NCI-H82 treated with DMSO at 0.1 percent for 48 hours (cell line): Measurements from ENCODE around the gene GZMM.

ENCODE experiments used
- DNase-seq: peaks from one replicate; lab custom pipeline; 2025; ENCODE audit not compliant: unreplicated experiment; lab: John Stamatoyannopoulos, UW

The GZMM gene

GRCh38 chr19:543910-544608, at the start of gene GZMM:
Gene GZMM, plus strand, starts transcription at chr19:544053. Its CDS starts 19 bp downstream, at chr19:544072.
- DNase-seq: no peak

DNA sequence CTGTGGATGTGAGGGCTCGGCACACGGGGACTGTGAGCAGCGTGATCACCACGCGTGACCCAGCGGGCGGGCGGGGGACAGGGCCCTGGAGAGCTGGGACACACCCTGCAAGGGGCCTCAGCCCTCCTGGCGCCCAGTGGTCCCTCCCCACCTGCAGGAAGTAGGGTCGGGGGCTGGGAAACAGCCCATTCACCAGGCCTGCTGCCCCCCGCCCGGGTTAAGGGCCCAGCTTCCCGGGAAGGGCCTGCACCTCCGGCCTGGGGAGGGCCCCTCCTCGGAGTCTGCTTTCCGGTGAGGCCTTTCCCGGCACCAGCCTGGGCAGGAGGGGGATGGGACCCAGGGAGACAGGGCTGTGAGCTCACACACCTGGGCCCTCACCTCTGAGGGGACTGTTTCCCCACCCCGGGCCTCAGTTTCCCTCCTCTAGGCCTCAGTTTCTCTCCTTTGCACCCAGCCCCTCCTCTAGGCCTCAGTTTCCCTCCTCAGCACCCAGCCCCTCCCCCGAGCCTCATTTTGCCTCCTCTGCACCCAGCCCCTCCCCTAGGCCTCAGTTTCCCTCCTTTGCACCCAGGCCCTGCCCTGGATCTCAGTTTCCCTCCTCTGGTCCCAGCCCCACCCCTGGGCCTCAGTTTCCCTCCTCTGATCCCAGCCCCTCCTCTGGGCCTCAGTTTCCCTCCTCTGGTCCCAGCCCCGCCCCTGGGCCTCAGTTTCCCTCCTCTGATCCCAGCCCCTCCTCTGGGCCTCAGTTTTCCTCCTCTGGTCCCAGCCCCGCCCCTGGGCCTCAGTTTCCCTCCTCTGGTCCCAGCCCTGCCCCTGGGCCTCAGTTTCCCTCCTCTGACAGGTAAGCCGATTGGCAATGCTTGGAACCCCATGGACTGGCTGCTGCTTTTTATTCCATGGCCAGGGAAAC, 49.4 kb upstream of the GZMM start:
- no peak for DNase-seq

DNA sequence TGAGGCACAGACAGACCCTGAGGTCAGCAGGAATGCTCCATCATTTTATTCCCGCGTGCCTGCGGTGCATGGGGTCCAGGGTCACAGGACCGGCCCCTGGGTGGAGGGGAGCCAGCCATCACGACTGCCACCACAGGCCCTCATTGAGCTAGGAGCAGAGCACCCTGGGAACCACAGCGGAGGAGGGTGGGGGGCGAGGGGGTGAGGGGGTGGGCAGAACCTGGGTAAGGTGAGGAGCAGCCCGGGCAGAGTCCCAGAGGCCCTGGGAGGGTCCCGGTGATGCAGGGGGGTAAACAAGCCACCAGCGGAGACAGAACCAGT, 48.8 kb upstream of the GZMM start:
- DNase-seq: no peak

- DNase-seq: no peak
Measured at GRCh38 chr19:495402-496111, 48.3 kb upstream of the GZMM start.

GRCh38 chr19:496112-496665, 47.7 kb upstream of the GZMM start, which contains the start of gene MADCAM1:
Gene MADCAM1, plus strand, starts transcription at chr19:496486. Its CDS starts 14 bp downstream, at chr19:496500.
- DNase-seq: no peak

- no peak for DNase-seq
Measured at GRCh38 chr19:496986-497385, 46.9 kb upstream of the GZMM start.

- DNase-seq: no peak
Measured at GRCh38 chr19:497491-497868, 46.4 kb upstream of the GZMM start.

DNA sequence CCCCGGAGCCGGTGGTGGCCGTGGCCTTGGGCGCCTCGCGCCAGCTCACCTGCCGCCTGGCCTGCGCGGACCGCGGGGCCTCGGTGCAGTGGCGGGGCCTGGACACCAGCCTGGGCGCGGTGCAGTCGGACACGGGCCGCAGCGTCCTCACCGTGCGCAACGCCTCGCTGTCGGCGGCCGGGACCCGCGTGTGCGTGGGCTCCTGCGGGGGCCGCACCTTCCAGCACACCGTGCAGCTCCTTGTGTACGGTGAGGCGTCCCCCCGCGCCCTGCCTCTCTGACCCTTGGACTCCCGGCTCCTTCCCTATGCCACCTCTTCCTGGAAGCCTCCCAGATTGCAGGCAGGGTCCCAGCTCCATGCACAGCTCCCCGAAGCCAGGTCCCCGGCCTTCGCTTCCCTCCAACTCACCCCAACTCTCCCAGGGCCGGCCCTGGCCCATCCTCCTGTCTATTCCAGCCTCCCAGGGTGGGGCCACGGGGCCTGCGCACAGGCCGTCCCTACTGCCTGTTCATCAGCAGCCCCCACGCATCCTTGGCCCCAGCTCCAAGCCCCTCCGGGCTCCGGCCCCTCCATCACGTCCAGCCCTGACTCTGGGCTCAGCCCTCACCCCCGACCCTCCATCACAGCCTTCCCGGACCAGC, 45.9 kb upstream of the GZMM start:
- no peak for DNase-seq

GRCh38 chr19:498511-498891, 45.4 kb upstream of the GZMM start:
- no peak for DNase-seq

- DNase-seq: no peak
Measured at GRCh38 chr19:498977-499623, 44.8 kb upstream of the GZMM start.

DNA sequence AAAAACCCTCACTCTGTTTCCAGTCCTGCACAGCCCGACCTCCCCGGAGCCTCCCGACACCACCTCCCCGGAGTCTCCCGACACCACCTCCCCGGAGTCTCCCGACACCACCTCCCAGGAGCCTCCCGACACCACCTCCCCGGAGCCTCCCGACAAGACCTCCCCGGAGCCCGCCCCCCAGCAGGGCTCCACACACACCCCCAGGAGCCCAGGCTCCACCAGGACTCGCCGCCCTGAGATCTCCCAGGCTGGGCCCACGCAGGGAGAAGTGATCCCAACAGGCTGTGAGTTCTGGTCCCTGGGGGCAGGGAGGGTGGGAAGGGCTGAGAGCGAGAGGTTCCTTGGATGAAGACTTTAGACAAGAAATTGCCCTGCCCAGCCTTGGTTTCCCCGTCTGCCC, 42.2 kb upstream of the GZMM start:
- no peak for DNase-seq

GRCh38 chr19:504616-505015, 39.2 kb upstream of the GZMM start:
- DNase-seq: no peak

DNA sequence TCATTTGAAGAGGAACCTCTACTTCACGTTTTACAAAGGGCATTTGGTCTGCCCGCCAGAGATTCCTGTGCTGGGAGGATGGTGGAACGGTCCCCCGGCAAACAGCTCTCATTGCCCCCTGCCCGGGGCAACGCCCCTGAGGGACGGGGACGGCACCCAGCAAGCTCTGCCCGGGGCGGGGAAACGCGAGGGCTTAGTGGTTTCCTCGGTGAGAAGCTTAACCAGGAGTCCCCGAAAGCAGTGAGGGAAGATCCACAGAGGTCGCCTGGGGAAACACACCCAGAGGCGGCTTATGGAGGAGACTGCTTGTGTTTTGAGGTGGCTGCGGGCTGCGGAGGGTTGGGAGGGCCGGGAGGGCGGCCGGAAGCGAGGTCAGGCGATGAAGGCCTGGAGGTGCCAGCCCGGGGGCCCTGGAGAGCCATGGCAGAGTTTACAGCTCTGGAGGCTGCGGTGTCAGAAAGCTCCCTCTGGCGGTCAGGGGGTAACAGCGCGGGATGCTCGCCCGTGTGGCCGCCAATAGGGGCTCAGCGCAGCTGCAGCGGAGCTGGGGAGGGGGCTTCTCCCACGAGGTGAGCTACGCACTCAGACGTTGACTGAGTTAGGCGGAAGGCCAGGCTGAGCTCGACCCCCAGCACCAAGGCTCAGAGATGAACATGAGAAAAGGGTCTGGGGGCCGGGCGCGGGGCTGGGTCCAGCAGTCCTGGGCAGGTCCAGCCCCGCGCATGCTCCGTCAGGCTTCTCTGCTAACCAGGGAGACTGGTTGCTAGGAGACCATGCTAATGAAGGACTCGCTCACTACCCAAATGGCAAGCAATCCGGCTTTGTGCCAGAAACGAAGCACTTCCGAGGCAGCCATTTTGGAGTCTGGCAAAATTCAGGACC, 37.2 kb upstream of the GZMM start:
- peak; percentile 93 for DNase-seq

DNA sequence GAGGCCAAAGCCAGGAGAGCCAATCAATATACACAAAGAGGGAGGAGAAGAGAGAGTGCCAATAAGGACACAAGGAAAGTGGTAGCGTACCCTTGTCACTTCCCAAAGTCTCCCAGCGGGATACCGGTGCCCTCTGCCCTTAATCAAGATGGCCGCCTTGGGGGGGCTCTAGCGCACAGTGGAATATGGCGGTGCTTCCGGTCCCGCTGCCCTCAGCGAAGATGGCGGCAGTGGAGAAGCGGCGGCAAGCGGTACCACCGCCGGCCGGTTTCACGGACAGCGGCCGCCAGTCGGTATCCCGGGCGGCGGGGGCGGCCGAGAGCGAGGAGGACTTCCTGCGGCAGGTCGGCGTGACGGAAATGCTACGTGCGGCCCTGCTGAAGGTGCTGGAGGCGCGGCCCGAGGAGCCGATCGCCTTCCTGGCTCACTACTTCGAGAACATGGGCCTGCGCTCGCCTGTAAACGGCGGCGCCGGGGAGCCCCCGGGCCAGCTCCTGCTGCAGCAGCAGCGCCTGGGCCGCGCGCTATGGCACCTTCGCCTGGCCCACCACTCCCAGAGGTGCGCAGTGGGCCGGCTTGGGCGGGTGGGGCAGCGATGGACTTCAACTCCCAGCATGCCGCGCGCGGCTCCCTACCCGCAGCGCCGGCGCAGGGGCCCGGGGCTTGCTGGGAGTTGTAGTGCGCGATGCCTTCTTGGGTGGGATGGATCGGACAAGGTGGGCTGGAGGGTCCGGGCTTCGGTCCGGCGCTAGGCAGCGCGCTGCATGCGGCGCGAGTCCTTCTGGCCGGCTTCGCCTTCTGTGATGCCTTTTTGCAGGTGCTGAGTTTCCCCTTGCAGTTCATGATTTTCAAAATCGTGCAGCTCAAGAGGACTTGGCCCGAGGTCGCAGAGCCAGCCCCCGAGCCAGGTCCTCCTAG, 36.3 kb upstream of the GZMM start, which contains the start of gene TPGS1:
Gene TPGS1, plus strand, starts transcription at position 212 of the 918 bp plus-strand sequence. Its CDS starts 10 bp downstream, at position 222.
- no peak for DNase-seq

DNA sequence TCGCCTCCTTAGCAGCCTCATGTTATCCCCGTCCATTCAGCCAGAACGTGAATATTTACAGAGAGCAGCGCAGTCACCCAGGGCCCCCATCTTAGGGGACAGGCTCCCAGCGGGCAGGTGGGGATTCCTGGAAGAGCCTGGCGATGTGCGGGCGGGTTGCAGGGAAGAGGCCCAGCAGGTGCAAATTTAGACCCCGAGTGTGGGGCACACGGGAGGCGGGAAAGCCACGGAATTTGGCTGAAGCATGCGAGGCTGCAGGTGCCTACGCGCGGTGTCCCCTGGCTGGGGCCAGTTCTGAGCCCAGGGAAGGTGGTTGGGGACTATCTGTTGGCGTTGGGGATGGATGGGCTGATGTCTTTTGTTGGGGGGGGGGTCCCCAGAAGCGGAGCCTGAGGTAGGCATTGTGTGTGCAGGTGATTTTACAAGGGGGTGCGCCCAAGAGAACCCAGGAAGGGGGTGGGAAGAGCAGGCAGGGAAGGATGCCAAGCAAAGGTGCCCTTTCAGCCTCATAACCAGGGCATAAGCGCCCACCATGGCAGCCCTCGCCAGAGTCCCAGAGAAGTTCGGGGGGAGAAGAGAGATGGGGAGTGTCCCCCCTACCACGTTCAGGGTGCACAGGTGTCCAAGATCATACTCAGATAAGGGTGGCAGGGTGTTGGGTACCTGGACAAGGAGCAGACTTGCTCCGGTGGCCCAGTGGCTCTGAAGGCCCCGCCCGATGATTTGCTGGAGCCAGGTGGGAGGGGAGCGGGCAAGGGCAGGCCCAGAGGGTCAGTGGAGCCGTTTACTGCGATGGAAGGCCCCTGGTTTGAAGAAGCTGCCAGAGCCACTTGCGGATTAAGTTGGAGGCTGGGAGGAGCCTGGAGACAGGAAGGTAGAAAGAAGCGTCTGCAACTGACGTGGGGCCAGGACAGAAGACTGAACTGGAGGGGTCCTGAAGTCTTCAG, 35.4 kb upstream of the GZMM start:
- DNase-seq: no peak

GRCh38 chr19:510606-511100, 33.2 kb upstream of the GZMM start:
- peak; percentile 39 for DNase-seq
